IMR-90 (cell line): Measurements from ENCODE around the gene RAB20. TPM values are rescaled to one million over a fixed set of nuclear protein-coding genes. Genes with fewer than 3 reads are reported as not detected.

Experiments
- ATAC-seq: fragments of 200-7000 bp; cut with Tn5 transposase; 2 replicates; pipeline ENCODE4 v1.9.1; 2020; ENCODE audit warnings: low read depth, mild to moderate bottlenecking, moderate library complexity
- BruUV-seq: library from RNA; stranded (reverse); fragments of 400-500 nt; replicated peaks from 2 replicates; lab custom pipeline; 2021; lab: Mats Ljungman, UMichigan
- CTCF ChIA-PET: fragments of 300-600 bp; formaldehyde crosslinking; extraction: SDS; loops from one replicate; lab custom pipeline; 2021; ENCODE audit warnings: antibody characterized with exemption; lab: Yijun Ruan, JAX
- POLR2A ChIA-PET: fragments of 300-600 bp; sonication (Branson Sonifier 250); formaldehyde crosslinking; loops from one replicate; lab custom pipeline; 2022; ENCODE audit warnings: antibody characterized with exemption; ENCODE audit not compliant: unreplicated experiment; lab: Charles Lee
- DNase-seq: peaks from one replicate; pipeline ENCODE4 v3.0.0; 2013
- H2AFZ ChIP-seq: replicated peaks from 2 replicates; pipeline ENCODE3; 2013; ENCODE audit warnings: low read length, mild to moderate bottlenecking; ENCODE audit not compliant: poor library complexity
- H2AK5ac ChIP-seq: 2 replicates; pipeline ENCODE4 v1.6.1; 2013; ENCODE audit warnings: low read depth, low read length, inconsistent platforms
- H2AK9ac ChIP-seq: replicated peaks from 2 replicates; pipeline ENCODE3; 2013; ENCODE audit warnings: mild to moderate bottlenecking, low read depth, low read length, moderate library complexity; ENCODE audit not compliant: poor library complexity
- H2BK120ac ChIP-seq: 2 replicates; pipeline ENCODE4 v1.6.1; 2013; ENCODE audit warnings: low read depth, low read length, inconsistent platforms
- H2BK15ac ChIP-seq: 3 replicates; pipeline ENCODE4 v1.6.1; 2013; ENCODE audit warnings: low read depth, low read length, inconsistent platforms
- H2BK20ac ChIP-seq: 2 replicates; pipeline ENCODE4 v1.6.1; 2013; ENCODE audit warnings: low read depth, mild to moderate bottlenecking, inconsistent platforms, low read length, moderate library complexity
- H2BK5ac ChIP-seq: 2 replicates; pipeline ENCODE4 v1.6.1; 2013; ENCODE audit warnings: mild to moderate bottlenecking, low read depth, low read length, inconsistent platforms; ENCODE audit not compliant: poor library complexity, severe bottlenecking
- H3K14ac ChIP-seq: replicated peaks from 2 replicates; pipeline ENCODE4 v1.6.1; 2013; ENCODE audit warnings: low read depth, low read length, inconsistent platforms
- H3K18ac ChIP-seq: 2 replicates; pipeline ENCODE4 v1.6.1; 2013; ENCODE audit warnings: low read depth, low read length, control low read depth
- H3K23ac ChIP-seq: 2 replicates; pipeline ENCODE4 v1.6.1; 2013; ENCODE audit warnings: low read depth, low read length, inconsistent platforms
- H3K27ac ChIP-seq: 2 replicates; pipeline ENCODE4 v1.5.1; 2013; ENCODE audit warnings: mild to moderate bottlenecking, control low read depth, low read length; ENCODE audit not compliant: insufficient read depth
- H3K27me3 ChIP-seq: 2 replicates; pipeline ENCODE4 v1.6.1; 2013; ENCODE audit warnings: low read length; ENCODE audit not compliant: control insufficient read depth, insufficient read depth
- H3K36me3 ChIP-seq: 2 replicates; pipeline ENCODE4 v1.6.1; 2013; ENCODE audit warnings: low read length, mixed read lengths; ENCODE audit not compliant: control insufficient read depth, insufficient read depth
- H3K4ac ChIP-seq: 2 replicates; pipeline ENCODE4 v1.6.1; 2013; ENCODE audit warnings: low read depth, low read length, inconsistent platforms
- H3K4me1 ChIP-seq: 2 replicates; pipeline ENCODE4 v1.6.1; 2013; ENCODE audit warnings: low read length, mixed read lengths; ENCODE audit not compliant: control insufficient read depth, insufficient read depth
- H3K4me2 ChIP-seq: 2 replicates; pipeline ENCODE4 v1.6.1; 2013; ENCODE audit warnings: low read depth, mild to moderate bottlenecking, control low read depth, low read length, moderate library complexity
- H3K4me3 ChIP-seq: 2 replicates; pipeline ENCODE4 v1.5.1; 2013; ENCODE audit warnings: low read depth, mild to moderate bottlenecking, control low read depth, low read length, moderate library complexity; ENCODE audit not compliant: insufficient read depth
- H3K56ac ChIP-seq: 2 replicates; pipeline ENCODE4 v1.6.1; 2013; ENCODE audit warnings: low read length, inconsistent platforms; ENCODE audit not compliant: insufficient read depth; ENCODE audit errors: extremely low read depth
- H3K79me1 ChIP-seq, 2 experiments: 2 replicates each; pipeline ENCODE4 v1.6.1; 2013; ENCODE audit warnings: low read length in 2 of 2, inconsistent platforms in 1 of 2, low read depth in 1 of 2
- H3K9ac ChIP-seq: 2 replicates; pipeline ENCODE4 v1.6.1; 2013; ENCODE audit warnings: low read depth, low read length, control low read depth
- H3K9me1 ChIP-seq: 2 replicates; pipeline ENCODE4 v1.6.1; 2013; ENCODE audit warnings: low read length, inconsistent platforms; ENCODE audit not compliant: insufficient read depth
- H3K9me3 ChIP-seq: 2 replicates; pipeline ENCODE4 v1.6.1; 2013; ENCODE audit warnings: low read length; ENCODE audit not compliant: control insufficient read depth, insufficient read depth
- H4K20me1 ChIP-seq: 2 replicates; pipeline ENCODE4 v1.6.1; 2013; ENCODE audit warnings: low read length, inconsistent platforms; ENCODE audit not compliant: insufficient read depth
- H4K5ac ChIP-seq: 2 replicates; pipeline ENCODE4 v1.6.1; 2013; ENCODE audit warnings: mild to moderate bottlenecking, low read depth, low read length, control low read depth
- H4K8ac ChIP-seq, 2 experiments: 2 replicates each; pipeline ENCODE4 v1.6.1; 2013; ENCODE audit warnings: low read depth in 2 of 2, low read length in 2 of 2, control low read depth in 1 of 2, inconsistent platforms in 1 of 2
- H4K91ac ChIP-seq: 2 replicates; pipeline ENCODE4 v1.6.1; 2013; ENCODE audit warnings: low read depth, low read length, inconsistent platforms; ENCODE audit not compliant: insufficient read depth
- BHLHE40 ChIP-seq: fragments of 150-350 bp; IDR thresholded peaks from 2 replicates; pipeline ENCODE4 v1.6.1; 2016; ENCODE audit warnings: mild to moderate bottlenecking, low read depth, low read length
- CEBPB ChIP-seq: IDR thresholded peaks from 2 replicates; pipeline ENCODE4 v1.6.1; 2012; ENCODE audit warnings: low read depth, low read length, improper control_type of control experiment
- CHD1 ChIP-seq: IDR thresholded peaks from 2 replicates; pipeline ENCODE4 v1.6.1; 2012; ENCODE audit warnings: low read depth, low read length, improper control_type of control experiment
- CTCF ChIP-seq: conservative IDR thresholded peaks from 2 replicates; pipeline ENCODE4 v1.5.1; 2012; ENCODE audit warnings: mild to moderate bottlenecking, low read depth, low read length, improper control_type of control experiment
- ELK1 ChIP-seq: fragments of 150-350 bp; IDR thresholded peaks from 2 replicates; pipeline ENCODE4 v1.6.1; 2016; ENCODE audit warnings: low read depth, mild to moderate bottlenecking, low read length, moderate library complexity, borderline replicate concordance
- FOS ChIP-seq: fragments of 150-350 bp; IDR thresholded peaks from 2 replicates; pipeline ENCODE4 v1.6.1; 2016; ENCODE audit warnings: low read depth, low read length
- MAFK ChIP-seq: IDR thresholded peaks from 2 replicates; pipeline ENCODE4 v1.6.1; 2012; ENCODE audit warnings: low read depth, low read length, improper control_type of control experiment
- MAZ ChIP-seq: IDR thresholded peaks from 2 replicates; pipeline ENCODE4 v1.6.1; 2012; ENCODE audit warnings: low read depth, mild to moderate bottlenecking, low read length, improper control_type of control experiment, moderate library complexity, borderline replicate concordance
- MXI1 ChIP-seq: IDR thresholded peaks from 2 replicates; pipeline ENCODE4 v1.6.1; 2012; ENCODE audit warnings: low read depth, mild to moderate bottlenecking, low read length, moderate library complexity, borderline replicate concordance
- NFE2L2 ChIP-seq: fragments of 150-350 bp; IDR thresholded peaks from 2 replicates; pipeline ENCODE4 v1.6.1; 2016; ENCODE audit warnings: low read depth, mild to moderate bottlenecking, low read length
- POLR2A ChIP-seq: IDR thresholded peaks from 2 replicates; pipeline ENCODE4 v1.6.1; 2012; ENCODE audit warnings: mild to moderate bottlenecking, low read depth, low read length
- RAD21 ChIP-seq: IDR thresholded peaks from 2 replicates; pipeline ENCODE4 v1.6.1; 2012; ENCODE audit warnings: low read length, improper control_type of control experiment
- RCOR1 ChIP-seq: IDR thresholded peaks from 2 replicates; pipeline ENCODE4 v1.6.1; 2012; ENCODE audit warnings: mild to moderate bottlenecking, low read length, improper control_type of control experiment; ENCODE audit not compliant: insufficient replicate concordance
- RFX5 ChIP-seq: IDR thresholded peaks from 2 replicates; pipeline ENCODE4 v1.8.0; 2012; ENCODE audit warnings: low read depth, mild to moderate bottlenecking, low read length, moderate library complexity
- SMC3 ChIP-seq: fragments of 150-350 bp; IDR thresholded peaks from 2 replicates; pipeline ENCODE4 v1.6.1; 2016; ENCODE audit warnings: low read depth, mild to moderate bottlenecking, antibody characterized with exemption, low read length, moderate library complexity
- WGBS, 2 experiments: methylation state at CpG; one replicate each; pipeline versions ENCODE4 v1.1.5 to v1.1.7; 2013; ENCODE audit warnings: missing lambda C conversion rate in 2 of 2; ENCODE audit not compliant: insufficient read length in 1 of 2; ENCODE audit errors: extremely low coverage in 2 of 2; 5-methylcytosine and 5-hydroxymethylcytosine counted together
- dilution Hi-C: fragments of 300-500 bp; cut with HindIII; formaldehyde crosslinking; loops from one replicate; pipeline ENCODE4 v1.14.3; 2018; ENCODE audit warnings: low sequenced_read_pairs; ENCODE audit not compliant: unreplicated experiment
- in situ Hi-C: fragments of 300-500 bp; cut with MboI; formaldehyde crosslinking; loops from 3 replicates; pipeline ENCODE4 v1.14.3; 2019; ENCODE audit warnings: low sequenced_read_pairs, inconsistent platforms, mixed read lengths
- intact Hi-C: fragments of 100-400 bp; cut with micrococcal nuclease; formaldehyde crosslinking; loops from 2 replicates; pipeline ENCODE4 v1.10.0; 2022
- polyA plus RNA-seq, 3 experiments: library from polyadenylated mRNA; depleted of rRNA; stranded (reverse); fragments of >200 nt; gene quantifications; 2 replicates each; pipeline ENCODE4 v1.2.3, GENCODE V29; 2012; ENCODE audit warnings: low replicate concordance in 1 of 3
- total RNA-seq: library from RNA; depleted of rRNA; stranded (reverse); fragments of >200 nt; gene quantifications from 2 replicates; pipeline ENCODE4 v1.2.3, GENCODE V29; 2012
- TF ChIP-seq, protein P1 (sequence below): fragments of 150-350 bp; IDR thresholded peaks from 2 replicates; pipeline ENCODE4 v1.6.1; 2017; ENCODE audit warnings: mild to moderate bottlenecking, antibody characterized with exemption, low read length, low read depth

RAB20 gene
- total and polyA plus RNA-seq, 2 of the 4 experiments (the other 2 are of a cell fraction) = 3.8 to 5.1 TPM

GRCh38 chr13:110542169-110542796 lies 19.2 kb downstream of the RAB20 start:
- H4K5ac ChIP-seq = no peak overlapping the region
- in situ Hi-C loops = no loop called here
- WGBS, 2 experiments = 50% methylated on average over 1 of the region's 6 CpGs; no CpG with 5 or more reads in 1 of the 2 experiments
- no peak overlapping the region for H2AFZ ChIP-seq
- ChIA-PET POLR2A (no interaction called here), CTCF (no interaction called here)
- H2AK9ac ChIP-seq = no peak overlapping the region
- no peak overlapping the region for H3K23ac ChIP-seq
- no peak overlapping the region for H4K8ac ChIP-seq
- no peak overlapping the region for H2BK120ac ChIP-seq
- no peaks in the 10 kb centered on the region for H3K27me3 ChIP-seq
- no peak overlapping the region for H3K18ac ChIP-seq
- H3K14ac ChIP-seq = no peak overlapping the region
- H3K9me1 ChIP-seq = peaks cover 5% of the 10 kb centered on the region
- intact Hi-C loops = no loop called here
- H3K56ac ChIP-seq = no peak overlapping the region
- BruUV-seq = no TSS peak
- H3K4me1 ChIP-seq = peaks cover 11% of the 10 kb centered on the region
- no peak overlapping the region for H2BK15ac ChIP-seq
- dilution Hi-C loops = no loop called here
- H3K4me2 ChIP-seq = no peak overlapping the region
- H3K9ac ChIP-seq = no peak overlapping the region
- H2BK5ac ChIP-seq = no peak overlapping the region
- no peaks in the 10 kb centered on the region for H3K36me3 ChIP-seq
- DNase-seq (no peak), ATAC-seq (no peak)
- H3K9me3 ChIP-seq = peaks cover 2% of the 10 kb centered on the region; the same call in 1 of the 2 replicates
- H3K4me3 ChIP-seq = no peak overlapping the region
- no peak overlapping the region for H2BK20ac ChIP-seq
- H2AK5ac ChIP-seq = no peak overlapping the region
- TF ChIP-seq CHD1 (no peak), BHLHE40 (no peak), CTCF (no peak), SMC3 (no peak), FOS (no peak), CEBPB (no peak), NFE2L2 (no peak), MAFK (no peak), RFX5 (no peak), RCOR1 (no peak), MXI1 (no peak), RAD21 (no peak), POLR2A (no peak), ELK1 (no peak), MAZ (no peak)
- TF ChIP-seq, protein P1, sequence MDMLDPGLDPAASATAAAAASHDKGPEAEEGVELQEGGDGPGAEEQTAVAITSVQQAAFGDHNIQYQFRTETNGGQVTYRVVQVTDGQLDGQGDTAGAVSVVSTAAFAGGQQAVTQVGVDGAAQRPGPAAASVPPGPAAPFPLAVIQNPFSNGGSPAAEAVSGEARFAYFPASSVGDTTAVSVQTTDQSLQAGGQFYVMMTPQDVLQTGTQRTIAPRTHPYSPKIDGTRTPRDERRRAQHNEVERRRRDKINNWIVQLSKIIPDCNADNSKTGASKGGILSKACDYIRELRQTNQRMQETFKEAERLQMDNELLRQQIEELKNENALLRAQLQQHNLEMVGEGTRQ = no peak
- H4K20me1 ChIP-seq = no peaks in the 10 kb centered on the region; the same call in 1 of the 2 replicates
- no peak overlapping the region for H4K91ac ChIP-seq
- H3K4ac ChIP-seq = no peak overlapping the region
- H3K79me1 ChIP-seq = no peaks in the 10 kb centered on the region; a peak in 1 of 4 replicates
- H3K27ac ChIP-seq = no peak overlapping the region
